EH (cell line): ENCODE data around the gene UBE2E2.
"Not testable (repeated sequence)": the region's sequence is repeated elsewhere in the genome, so short reads cannot be mapped to it uniquely, and the experiment has no call there.

Experiments
- DNase-seq: peaks from one replicate; pipeline ENCODE4 v3.0.0-alpha.2; 2015; ENCODE audit warnings: low read depth

UBE2E2 gene

GRCh38 chr3:23588547-23588946 lies 385.4 kb downstream of the UBE2E2 start:
- no peak for DNase-seq

- DNase-seq, result no peak
Measured at GRCh38 chr3:23589602-23590001, 386.5 kb downstream of the UBE2E2 start.

GRCh38 chr3:23590424-23591273 lies 387.5 kb downstream of the UBE2E2 start:
- DNase-seq, result no peak

GRCh38 chr3:23591374-23591773 lies 388.2 kb downstream of the UBE2E2 start:
- DNase-seq, result no peak

- DNase-seq, result no peak
Measured at GRCh38 chr3:23592961-23593931, 390.1 kb downstream of the UBE2E2 start.

GRCh38 chr3:23594066-23594465 lies 390.9 kb downstream of the UBE2E2 start:
- DNase-seq, result no peak

GRCh38 chr3:23594894-23595670 lies 392.0 kb downstream of the UBE2E2 start:
- no peak for DNase-seq

- no peak for DNase-seq
Measured at GRCh38 chr3:23595851-23596250, 392.7 kb downstream of the UBE2E2 start.

- DNase-seq, result peak; percentile 95
Measured at GRCh38 chr3:23600167-23600871, 397.2 kb downstream of the UBE2E2 start.

GRCh38 chr3:23601091-23601822 lies 398.1 kb downstream of the UBE2E2 start:
- peak; percentile 52 for DNase-seq

- no peak for DNase-seq
Measured at GRCh38 chr3:23602971-23603370, 399.8 kb downstream of the UBE2E2 start.

- DNase-seq, result no peak
Measured at GRCh38 chr3:23607184-23607847, 404.2 kb downstream of the UBE2E2 start.

GRCh38 chr3:23608650-23609049 lies 405.5 kb downstream of the UBE2E2 start:
- no peak for DNase-seq

- peak; percentile 73 for DNase-seq
Measured at GRCh38 chr3:23611737-23612295, 408.7 kb downstream of the UBE2E2 start.

- peak; percentile 70 for DNase-seq
Measured at GRCh38 chr3:23612296-23612891, 409.3 kb downstream of the UBE2E2 start.

GRCh38 chr3:23615068-23615467 lies 411.9 kb downstream of the UBE2E2 start:
- no peak for DNase-seq

GRCh38 chr3:23618475-23618874 lies 415.3 kb downstream of the UBE2E2 start:
- DNase-seq, result not testable (repeated sequence)

- DNase-seq, result peak; percentile 27
Measured at GRCh38 chr3:23619705-23620637, 416.8 kb downstream of the UBE2E2 start.
